HepG2 (cell line): ENCODE measurements around the gene DNMT3A. TPM values are rescaled to one million over a fixed set of nuclear protein-coding genes. Genes with fewer than 3 reads are reported as not detected.
A peak's percentile ranks its signal among the peaks of the same experiment; 100 is the strongest.

ENCODE experiments used
- ATAC-seq: fragments of 200-7000 bp; cut with Tn5 transposase; 3 replicates; pipeline ENCODE4 v1.9.1; 2020; ENCODE audit warnings: mild to moderate bottlenecking, moderate library complexity
- BruUV-seq: library from RNA; stranded (reverse); fragments of 400-500 nt; replicated peaks from 2 replicates; lab custom pipeline; 2021; lab: Mats Ljungman, UMichigan
- CTCF ChIA-PET: fragments of 300-600 bp; formaldehyde crosslinking; extraction: SDS; loops from one replicate; lab custom pipeline; 2021; ENCODE audit warnings: low total read pairs, inconsistent platforms, low intra/inter-chr PET ratio; lab: Yijun Ruan, JAX
- POLR2A ChIA-PET: fragments of 350-600 bp; sonication (Branson Sonifier 250); formaldehyde crosslinking; loops from one replicate; lab custom pipeline; 2020; ENCODE audit warnings: antibody characterized with exemption, inconsistent platforms; lab: Yijun Ruan, JAX
- DNase-seq: peaks from one replicate; pipeline ENCODE4 v3.0.0-alpha.2; 2015; ENCODE audit warnings: low spot score
- FAIRE-seq: peaks from 3 replicates; lab custom pipeline; 2011; peaks lifted over from hg19 to GRCh38; lab: Jason Lieb, UNC
- H2AFZ ChIP-seq: one replicate; pipeline ENCODE4 v1.6.1; 2011; ENCODE audit warnings: low read length, inconsistent platforms
- H3K27ac ChIP-seq: fragments of 300-600 bp; 3 replicates; pipeline ENCODE4 v1.8.0; 2011; ENCODE audit warnings: mixed run types, mild to moderate bottlenecking, mixed read lengths, low read length, inconsistent platforms; ENCODE audit not compliant: insufficient read depth; ENCODE audit errors: extremely low read length
- H3K27me3 ChIP-seq, 2 experiments: fragments of 200-600 bp in 1 of 2; 2 replicates in 1 of 2; 3 replicates in 1 of 2; pipeline versions ENCODE4 v1.6.0 to v1.8.0; 2011; ENCODE audit warnings: low read length in 2 of 2, mild to moderate bottlenecking in 2 of 2, moderate library complexity in 2 of 2, inconsistent platforms in 1 of 2; ENCODE audit not compliant: insufficient read depth in 2 of 2, control insufficient read depth in 1 of 2
- H3K36me3 ChIP-seq, 2 experiments: fragments of 200-600 bp in 1 of 2; replicated peaks in 1 of 2; 2 replicates in 1 of 2; 3 replicates in 1 of 2; pipeline versions ENCODE4 v1.5.1 to v1.8.0; 2011; ENCODE audit warnings: low read length in 2 of 2, inconsistent platforms in 1 of 2; ENCODE audit not compliant: insufficient read depth in 2 of 2, control insufficient read depth in 1 of 2
- H3K4me1 ChIP-seq: 2 replicates; pipeline ENCODE4 v1.5.1; 2012; ENCODE audit warnings: low read length, inconsistent platforms; ENCODE audit not compliant: insufficient read depth
- H3K4me2 ChIP-seq: 2 replicates; pipeline ENCODE4 v1.6.0; 2011; ENCODE audit warnings: low read depth, low read length, inconsistent platforms
- H3K4me3 ChIP-seq, 3 experiments: fragments of 200-600 bp in 1 of 3; sonication (generic), shearing (Covaris generic) in 1 of 3; replicated peaks in 1 of 3; 2 replicates each; pipeline ENCODE4 v1.5.1; 2011 to 2016; ENCODE audit warnings: low read length in 3 of 3, inconsistent platforms in 2 of 3, low read depth in 2 of 3, mild to moderate bottlenecking in 2 of 3, control low read depth in 1 of 3, mixed read lengths in 1 of 3; ENCODE audit not compliant: insufficient read depth in 1 of 3
- H3K79me2 ChIP-seq: one replicate; pipeline ENCODE4 v1.6.1; 2011; ENCODE audit warnings: low read length, inconsistent platforms; ENCODE audit not compliant: insufficient read depth
- H3K9ac ChIP-seq: 2 replicates; pipeline ENCODE4 v1.6.0; 2011; ENCODE audit warnings: mild to moderate bottlenecking, low read depth, low read length, inconsistent platforms; ENCODE audit not compliant: insufficient read depth
- H3K9me3 ChIP-seq: 2 replicates; pipeline ENCODE4 v1.5.1; 2012; ENCODE audit warnings: mild to moderate bottlenecking, low read length
- H4K20me1 ChIP-seq: 2 replicates; pipeline ENCODE4 v1.6.0; 2011; ENCODE audit warnings: inconsistent platforms, mild to moderate bottlenecking, low read length, moderate library complexity; ENCODE audit not compliant: insufficient read depth
- ATF3 ChIP-seq: sonication (generic); formaldehyde crosslinking; IDR thresholded peaks from 2 replicates; pipeline ENCODE4 v1.4.0; 2020; ENCODE audit warnings: missing genetic modification reagents
- KLF6 ChIP-seq: IDR thresholded peaks from 2 replicates; pipeline ENCODE4 v1.8.0; 2016; ENCODE audit warnings: missing biosample characterization, missing genetic modification reagents
- MED1 ChIP-seq: sonication (generic); formaldehyde crosslinking; IDR thresholded peaks from 2 replicates; pipeline ENCODE4 v1.4.0; 2020; ENCODE audit warnings: missing genetic modification reagents
- PTBP1 ChIP-seq: fragments of 200-400 bp; formaldehyde crosslinking; IDR thresholded peaks from 2 replicates; pipeline ENCODE4 v1.6.1; 2018; ENCODE audit warnings: low read length, low read depth; ENCODE audit not compliant: poor library complexity, severe bottlenecking
- RORA ChIP-seq: sonication (generic); formaldehyde crosslinking; IDR thresholded peaks from 2 replicates; pipeline ENCODE4 v1.5.0; 2020; ENCODE audit warnings: mild to moderate bottlenecking, missing genetic modification reagents, moderate library complexity
- ZFP82 ChIP-seq: sonication (generic); formaldehyde crosslinking; IDR thresholded peaks from 2 replicates; pipeline ENCODE4 v1.5.1; 2020; ENCODE audit warnings: mild to moderate bottlenecking, missing genetic modification reagents, borderline replicate concordance
- ZNF672 ChIP-seq: sonication (generic); formaldehyde crosslinking; IDR thresholded peaks from 2 replicates; pipeline ENCODE4 v1.8.1; 2022; ENCODE audit warnings: missing genetic modification reagents
- WGBS: methylation state at CpG from one replicate; pipeline ENCODE4 v1.1.6; 2017; ENCODE audit warnings: low lambda C conversion rate; 5-methylcytosine and 5-hydroxymethylcytosine counted together
- in situ Hi-C: cut with HindIII; loops from 2 replicates; pipeline ENCODE4 v1.10.0; 2017; ENCODE audit warnings: low pct_unique_long_range_greater_than_20kb; ENCODE audit not compliant: extremely low pct_ligation_motif_present
- intact Hi-C: fragments of 100-400 bp; cut with micrococcal nuclease; formaldehyde crosslinking; loops from one replicate; pipeline ENCODE4 v1.10.0; 2022; ENCODE audit not compliant: unreplicated experiment
- polyA plus RNA-seq, 8 experiments: library from polyadenylated mRNA; depleted of rRNA in 3 of 8; stranded (reverse) in 7 of 8; unstranded in 1 of 8; fragments of >200 nt; fragmentation: Illumina TruSeq in 4 of 8; extraction: Trizol in 4 of 8; gene quantifications; 2 replicates each; pipeline versions ENCODE4 v1.2.1 to v1.2.3, GENCODE V29; 2011 to 2016; ENCODE audit warnings: low read depth in 4 of 8, missing spikeins in 1 of 8, mixed read lengths in 1 of 8; ENCODE audit not compliant: insufficient read depth in 1 of 8
- total RNA-seq, 5 experiments: library from RNA; depleted of rRNA; stranded (reverse); fragments of >200 nt; fragmentation: Illumina TruSeq; extraction: Trizol; gene quantifications; 2 replicates each; pipeline ENCODE4 v1.2.3, GENCODE V29; 2016; ENCODE audit warnings: low read depth in 1 of 5

DNMT3A gene
- total and polyA plus RNA-seq, 2 of the 13 experiments (the other 11 are each of a cell fraction or from before 2014, with no cell fraction given) = 14.7 to 29.1 TPM

DNA sequence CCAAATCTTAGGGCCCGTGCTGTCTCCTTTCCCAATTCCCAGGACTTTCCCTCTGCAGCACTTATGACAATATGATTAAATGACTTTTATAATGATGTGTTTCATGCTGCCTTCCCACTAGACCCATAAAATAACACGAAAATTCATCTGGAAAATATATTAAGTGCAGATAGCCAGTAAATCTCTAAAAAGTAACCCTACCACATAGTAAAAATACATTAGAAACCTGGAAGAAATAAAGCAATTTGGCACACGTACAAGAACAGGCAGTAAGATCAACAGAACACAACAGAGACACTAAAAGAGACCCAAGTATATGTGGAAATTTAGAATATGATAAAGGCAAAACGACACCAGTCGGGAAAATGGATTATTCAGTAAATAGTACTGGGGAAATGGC lies 143.1 kb downstream of the DNMT3A start:
- CTCF ChIA-PET = no interaction called here
- H3K79me2 ChIP-seq = no peaks in the 10 kb centered on the region
- no peak for ATAC-seq
- no TSS peak for BruUV-seq
- in situ Hi-C loops = loop anchor here (5.0 kb wide), 1 partner anchor 221 kb away; no protein-coding TSS in a partner anchor
- 0 out of 2 replicates have a peak, but pooled peaks have one; percentile 46 for TF ChIP-seq ZFP82 (CRISPR knock-in tag)
- TF ChIP-seq PTBP1 = no peak
- TF ChIP-seq, all 625 proteins: peak for 1
- no peak overlapping the region for H3K27ac ChIP-seq
- peaks cover 14% of the 10 kb centered on the region for H3K4me1 ChIP-seq
- intact Hi-C loops = loop anchor here (5.0 kb wide), 1 partner anchor 71 kb away; no protein-coding TSS in a partner anchor
- POLR2A ChIA-PET = no interaction called here
- H3K4me2 ChIP-seq = no peak overlapping the region
- 9% methylated on average over 5 of the region's 5 CpGs for WGBS
- FAIRE-seq = no peak
- H4K20me1 ChIP-seq = no peaks in the 10 kb centered on the region
- no peaks in the 10 kb centered on the region for H3K9me3 ChIP-seq
- H3K4me3 ChIP-seq = no peak overlapping the region
- H3K27me3 ChIP-seq = peaks cover 2 to 9% of the 10 kb centered on the region in 2 experiments; a peak in 3 of 5 replicates
- no peaks in the 10 kb centered on the region for H3K36me3 ChIP-seq
- H3K9ac ChIP-seq = no peak overlapping the region
- no peak for DNase-seq
- H2AFZ ChIP-seq = no peak overlapping the region

DNA sequence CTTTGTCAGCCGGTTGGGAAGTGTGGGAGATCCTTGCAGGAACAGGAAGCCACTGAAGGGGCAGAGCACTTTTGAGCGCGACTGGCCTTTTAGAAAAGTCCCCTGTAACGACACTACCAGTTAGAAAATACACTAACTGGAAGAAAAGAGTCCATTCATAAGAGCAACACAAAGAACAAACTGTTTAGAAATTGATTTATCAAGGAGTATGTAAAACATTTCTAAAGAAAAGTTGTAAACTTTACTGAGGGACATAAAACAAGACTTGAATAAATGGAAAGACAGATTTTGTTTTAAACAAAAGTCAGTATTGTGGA lies 143.6 kb downstream of the DNMT3A start:
- FAIRE-seq (no peak), ATAC-seq (no peak), DNase-seq (no peak)
- peaks cover 2 to 9% of the 10 kb centered on the region in 2 experiments; a peak in 3 of 5 replicates for H3K27me3 ChIP-seq
- in situ Hi-C loops (loop anchor here (5.0 kb wide), 1 partner anchor 221 kb away; no protein-coding TSS in a partner anchor), intact Hi-C loops (loop anchor here (5.0 kb wide), 1 partner anchor 71 kb away; no protein-coding TSS in a partner anchor)
- no peak overlapping the region for H3K27ac ChIP-seq
- H3K79me2 ChIP-seq = no peaks in the 10 kb centered on the region
- H2AFZ ChIP-seq = no peak overlapping the region
- H4K20me1 ChIP-seq = no peaks in the 10 kb centered on the region
- 0 out of 2 replicates have a peak, but pooled peaks have one; percentile 13 for TF ChIP-seq KLF6 (CRISPR knock-in tag)
- no peak for TF ChIP-seq ATF3 (CRISPR knock-in tag)
- TF ChIP-seq MED1 (CRISPR knock-in tag) = no peak
- no peak for TF ChIP-seq RORA (CRISPR knock-in tag)
- TF ChIP-seq ZNF672 (CRISPR knock-in tag) = no peak
- no TSS peak for BruUV-seq
- CTCF ChIA-PET = no interaction called here
- peak overlapping the region; percentile 3; the same call in 1 of the 2 replicates for H3K9ac ChIP-seq
- H3K9me3 ChIP-seq = no peaks in the 10 kb centered on the region
- H3K4me3 ChIP-seq = peak overlapping the region in 2 of 3 experiments; percentile 11 to 23; a peak in 3 of 6 replicates
- peak overlapping the region; percentile 60 for H3K4me2 ChIP-seq
- H3K4me1 ChIP-seq = peaks cover 14% of the 10 kb centered on the region
- no peaks in the 10 kb centered on the region for H3K36me3 ChIP-seq
- under 1% methylated on average over 4 of the region's 4 CpGs for WGBS
- POLR2A ChIA-PET = no interaction called here
